ENCODE results near the gene ARHGEF11. TPM values are rescaled to one million over a fixed set of nuclear protein-coding genes. Genes with fewer than 3 reads are reported as not detected.

ARHGEF11 gene
- total and polyA plus RNA-seq, 2 donors, result 4.5 to 5.5 TPM

DNA sequence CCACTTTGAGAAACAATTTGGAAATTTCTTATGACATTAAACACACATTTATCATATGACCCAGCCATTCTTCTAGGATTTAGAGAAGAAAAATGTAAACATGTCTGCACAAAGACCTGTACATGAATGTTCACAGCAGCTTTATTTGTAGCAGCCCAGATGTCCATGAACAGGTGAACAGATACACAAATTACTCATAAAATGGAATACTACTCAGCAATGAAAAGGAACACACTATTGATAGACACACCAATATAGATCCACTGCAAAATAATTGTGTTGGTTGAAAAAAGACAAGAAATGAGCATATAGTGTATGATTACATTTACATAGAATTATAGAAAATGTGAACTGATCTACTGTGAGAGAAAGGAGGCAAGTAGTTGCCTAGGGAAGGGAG, 26.1 kb downstream of the ARHGEF11 start:
- H3K36me3 ChIP-seq (ENCODE audit: control insufficient read depth in 2 of 2, insufficient read depth in 2 of 2, low read length in 1 of 2), result no peaks in the 10 kb centered on the region
- no peaks in the 10 kb centered on the region for H3K4me1 ChIP-seq (ENCODE audit: control insufficient read depth in 2 of 2, insufficient read depth in 2 of 2, low read length in 2 of 2)
- no peaks in the 10 kb centered on the region for H3K27me3 ChIP-seq (ENCODE audit: control insufficient read depth in 2 of 2, insufficient read depth in 1 of 2, low read length in 1 of 2)
- no peaks in the 10 kb centered on the region for H3K9me3 ChIP-seq (ENCODE audit: control insufficient read depth in 2 of 2, insufficient read depth in 1 of 2, low read length in 1 of 2)
- no peak overlapping the region for H3K4me3 ChIP-seq (ENCODE audit: low read length in 2 of 2)
- no peak for DNase-seq (ENCODE audit: low read depth in 6 of 9, low spot score in 9 of 9)
- no peak overlapping the region for H3K27ac ChIP-seq (ENCODE audit: low read depth in 1 of 2, low read length in 1 of 2)

DNA sequence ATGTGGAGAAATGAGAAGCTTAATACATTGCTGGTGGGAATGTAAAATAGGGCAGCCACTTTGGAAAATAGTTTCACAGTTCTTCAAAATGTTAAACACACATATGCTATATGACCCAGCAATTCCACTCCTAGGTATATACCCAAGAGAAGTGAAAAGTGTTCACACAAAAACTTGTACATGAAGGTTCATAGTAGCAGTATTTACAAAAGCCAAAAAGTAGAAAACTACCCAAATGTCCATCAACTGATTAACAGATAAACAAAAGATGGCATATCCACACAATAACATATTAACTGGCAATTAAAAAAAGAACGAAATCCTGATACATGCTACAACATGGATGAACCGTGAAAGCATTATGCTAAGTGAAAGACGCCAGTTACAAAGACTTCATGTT, 33.7 kb downstream of the ARHGEF11 start:
- Histone ChIP-seq H3K4me1 (ENCODE audit: control insufficient read depth in 2 of 2, insufficient read depth in 2 of 2, low read length in 2 of 2) (no peaks in the 10 kb centered on the region), H3K27me3 (ENCODE audit: control insufficient read depth in 2 of 2, insufficient read depth in 1 of 2, low read length in 1 of 2) (peaks cover 0 to 4% of the 10 kb centered on the region in 2 donors), H3K27ac (ENCODE audit: low read depth in 1 of 2, low read length in 1 of 2) (no peak overlapping the region), H3K9me3 (ENCODE audit: control insufficient read depth in 2 of 2, insufficient read depth in 1 of 2, low read length in 1 of 2) (no peaks in the 10 kb centered on the region), H3K36me3 (ENCODE audit: control insufficient read depth in 2 of 2, insufficient read depth in 2 of 2, low read length in 1 of 2) (no peaks in the 10 kb centered on the region), H3K4me3 (ENCODE audit: low read length in 2 of 2) (no peak overlapping the region)
- WGBS, result 97% methylated on average over 3 of the region's 3 CpGs
- DNase-seq (ENCODE audit: low read depth in 6 of 9, low spot score in 9 of 9), result no peak

DNA sequence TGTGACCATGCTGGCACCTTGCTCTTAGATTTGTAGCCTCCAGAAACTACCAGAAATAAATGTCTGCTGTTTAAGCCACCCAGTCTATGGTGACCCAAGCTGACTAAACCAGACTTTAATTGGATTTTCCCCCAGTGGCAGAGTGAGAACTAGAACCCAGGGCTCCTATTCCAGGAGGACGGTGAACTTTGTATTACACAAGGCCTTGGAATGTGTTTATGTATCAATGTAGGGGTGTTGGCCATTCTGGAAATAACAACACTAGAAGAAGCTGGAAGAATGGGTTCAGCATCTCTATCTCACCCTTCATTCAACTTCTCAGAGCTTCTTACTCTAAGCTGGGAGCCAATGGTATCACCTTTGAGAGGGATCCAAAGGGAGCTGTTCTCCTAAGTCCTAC, 37.0 kb downstream of the ARHGEF11 start:
- no peak for DNase-seq (ENCODE audit: low read depth in 6 of 9, low spot score in 9 of 9)
- Histone ChIP-seq H3K27ac (ENCODE audit: low read depth in 1 of 2, low read length in 1 of 2) (no peak overlapping the region), H3K36me3 (ENCODE audit: control insufficient read depth in 2 of 2, insufficient read depth in 2 of 2, low read length in 1 of 2) (no peaks in the 10 kb centered on the region), H3K4me3 (ENCODE audit: low read length in 2 of 2) (no peak overlapping the region), H3K9me3 (ENCODE audit: control insufficient read depth in 2 of 2, insufficient read depth in 1 of 2, low read length in 1 of 2) (no peaks in the 10 kb centered on the region), H3K4me1 (ENCODE audit: control insufficient read depth in 2 of 2, insufficient read depth in 2 of 2, low read length in 2 of 2) (no peaks in the 10 kb centered on the region), H3K27me3 (ENCODE audit: control insufficient read depth in 2 of 2, insufficient read depth in 1 of 2, low read length in 1 of 2) (peaks cover 0 to 8% of the 10 kb centered on the region in 2 donors)
- 96% methylated on average over 1 of the region's 1 CpG for WGBS

DNA sequence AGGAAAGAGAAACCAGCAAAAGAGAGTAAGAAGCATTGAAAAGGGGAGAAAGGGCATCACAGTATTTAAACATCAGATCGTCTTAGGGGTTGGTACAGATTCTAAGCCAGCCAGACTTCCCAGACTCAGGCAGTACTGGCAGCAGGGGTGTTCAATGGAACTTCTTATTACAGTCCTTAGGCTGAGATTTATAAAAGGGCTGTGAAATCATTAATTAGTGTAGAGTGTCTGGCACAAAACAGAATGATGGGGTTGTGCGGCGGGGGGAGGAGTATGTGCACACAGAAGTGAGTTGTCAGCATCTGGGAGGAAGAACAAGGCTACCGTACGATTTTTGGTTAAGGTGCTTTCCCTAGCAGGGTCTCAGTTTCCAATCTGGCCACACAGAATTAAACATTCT, 38.2 kb downstream of the ARHGEF11 start:
- peaks cover 0 to 8% of the 10 kb centered on the region in 2 donors for H3K27me3 ChIP-seq (ENCODE audit: control insufficient read depth in 2 of 2, insufficient read depth in 1 of 2, low read length in 1 of 2)
- 75% methylated on average over 5 of the region's 5 CpGs for WGBS
- DNase-seq (ENCODE audit: low read depth in 6 of 9, low spot score in 9 of 9), result no peak
- H3K9me3 ChIP-seq (ENCODE audit: control insufficient read depth in 2 of 2, insufficient read depth in 1 of 2, low read length in 1 of 2), result no peaks in the 10 kb centered on the region
- no peaks in the 10 kb centered on the region for H3K4me1 ChIP-seq (ENCODE audit: control insufficient read depth in 2 of 2, insufficient read depth in 2 of 2, low read length in 2 of 2)
- no peaks in the 10 kb centered on the region for H3K36me3 ChIP-seq (ENCODE audit: control insufficient read depth in 2 of 2, insufficient read depth in 2 of 2, low read length in 1 of 2)
- H3K4me3 ChIP-seq (ENCODE audit: low read length in 2 of 2), result no peak overlapping the region
- no peak overlapping the region for H3K27ac ChIP-seq (ENCODE audit: low read depth in 1 of 2, low read length in 1 of 2)

DNA sequence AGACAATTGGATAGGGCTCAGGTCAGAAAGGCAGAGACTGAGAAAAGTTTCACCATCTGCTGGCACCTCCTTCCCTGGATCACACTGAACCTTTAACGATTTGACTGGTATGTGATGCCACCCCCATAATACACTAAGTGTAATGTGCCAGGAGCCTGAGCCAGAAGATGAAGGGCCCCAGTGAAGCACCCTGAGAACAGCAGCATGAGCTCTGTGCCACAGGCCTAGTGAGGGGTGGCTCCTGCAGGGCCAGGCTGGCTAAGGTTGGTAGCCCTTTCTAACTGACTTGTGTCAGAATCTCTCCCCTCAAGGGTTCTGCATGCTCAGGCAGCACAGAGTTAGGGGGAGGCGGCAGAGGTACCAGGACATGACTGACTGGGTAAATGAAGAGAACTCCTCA, 38.9 kb downstream of the ARHGEF11 start:
- no peaks in the 10 kb centered on the region for H3K9me3 ChIP-seq (ENCODE audit: control insufficient read depth in 2 of 2, insufficient read depth in 1 of 2, low read length in 1 of 2)
- H3K4me1 ChIP-seq (ENCODE audit: control insufficient read depth in 2 of 2, insufficient read depth in 2 of 2, low read length in 2 of 2), result no peaks in the 10 kb centered on the region
- DNase-seq (ENCODE audit: low read depth in 6 of 9, low spot score in 9 of 9), result no peak

DNA sequence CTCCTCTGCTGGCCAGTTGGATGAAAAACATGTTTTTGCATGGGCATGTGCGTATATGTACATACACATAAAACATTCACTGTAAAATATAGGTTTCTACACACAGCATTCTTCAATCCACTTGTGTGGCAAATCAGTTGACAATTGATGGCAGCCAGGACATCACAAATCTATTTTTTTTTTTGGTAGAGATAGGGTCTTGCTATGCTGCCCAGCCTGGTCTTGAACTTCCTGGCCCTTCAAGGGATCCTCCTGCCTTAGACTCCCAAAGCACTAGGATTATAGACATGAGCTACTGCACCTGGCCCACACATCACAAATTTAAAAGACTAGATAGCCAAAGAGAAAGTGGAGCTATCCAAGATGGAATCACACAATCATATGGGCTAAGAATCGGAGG, 39.6 kb downstream of the ARHGEF11 start:
- Histone ChIP-seq H3K36me3 (ENCODE audit: control insufficient read depth in 2 of 2, insufficient read depth in 2 of 2, low read length in 1 of 2) (no peaks in the 10 kb centered on the region), H3K27me3 (ENCODE audit: control insufficient read depth in 2 of 2, insufficient read depth in 1 of 2, low read length in 1 of 2) (peaks cover 0 to 8% of the 10 kb centered on the region in 2 donors), H3K4me3 (ENCODE audit: low read length in 2 of 2) (no peak overlapping the region), H3K4me1 (ENCODE audit: control insufficient read depth in 2 of 2, insufficient read depth in 2 of 2, low read length in 2 of 2) (no peaks in the 10 kb centered on the region), H3K27ac (ENCODE audit: low read depth in 1 of 2, low read length in 1 of 2) (no peak overlapping the region), H3K9me3 (ENCODE audit: control insufficient read depth in 2 of 2, insufficient read depth in 1 of 2, low read length in 1 of 2) (no peaks in the 10 kb centered on the region)
- 50% methylated on average over 2 of the region's 2 CpGs for WGBS
- DNase-seq (ENCODE audit: low read depth in 6 of 9, low spot score in 9 of 9), result no peak

More for the DNA sequence above, 38.9 kb downstream of the ARHGEF11 start:
- Histone ChIP-seq H3K27me3 (ENCODE audit: control insufficient read depth in 2 of 2, insufficient read depth in 1 of 2, low read length in 1 of 2) (peaks cover 0 to 8% of the 10 kb centered on the region in 2 donors), H3K4me3 (ENCODE audit: low read length in 2 of 2) (no peak overlapping the region), H3K36me3 (ENCODE audit: control insufficient read depth in 2 of 2, insufficient read depth in 2 of 2, low read length in 1 of 2) (no peaks in the 10 kb centered on the region), H3K27ac (ENCODE audit: low read depth in 1 of 2, low read length in 1 of 2) (no peak overlapping the region)
- 96% methylated on average over 2 of the region's 2 CpGs for WGBS

DNA sequence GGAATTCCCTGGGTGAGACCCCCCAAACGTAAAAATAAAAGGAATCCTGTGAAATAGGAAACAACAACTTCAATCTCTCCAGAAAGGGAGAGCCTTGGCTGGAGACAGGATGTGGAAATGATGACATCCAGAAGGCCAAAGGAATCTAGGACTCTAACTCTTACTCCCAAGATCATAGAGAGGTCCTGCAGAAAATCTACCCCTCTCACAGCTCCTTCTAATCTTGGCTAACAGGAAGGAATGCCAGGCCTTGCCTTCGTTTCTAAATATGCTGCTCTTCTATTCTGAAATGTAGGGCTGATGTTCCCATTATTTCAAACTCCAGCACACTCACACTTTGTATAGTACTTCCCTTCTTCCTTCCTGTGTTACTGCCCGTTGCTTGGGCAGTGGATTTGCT, 40.7 kb downstream of the ARHGEF11 start:
- no peak overlapping the region for H3K4me3 ChIP-seq (ENCODE audit: low read length in 2 of 2)
- H3K27me3 ChIP-seq (ENCODE audit: control insufficient read depth in 2 of 2, insufficient read depth in 1 of 2, low read length in 1 of 2), result peaks cover 0 to 8% of the 10 kb centered on the region in 2 donors
- H3K27ac ChIP-seq (ENCODE audit: low read depth in 1 of 2, low read length in 1 of 2), result no peak overlapping the region
- no peaks in the 10 kb centered on the region for H3K36me3 ChIP-seq (ENCODE audit: control insufficient read depth in 2 of 2, insufficient read depth in 2 of 2, low read length in 1 of 2)
- no peak for DNase-seq (ENCODE audit: low read depth in 6 of 9, low spot score in 9 of 9)
- WGBS, result 63% methylated on average over 3 of the region's 3 CpGs
- no peaks in the 10 kb centered on the region for H3K4me1 ChIP-seq (ENCODE audit: control insufficient read depth in 2 of 2, insufficient read depth in 2 of 2, low read length in 2 of 2)
- H3K9me3 ChIP-seq (ENCODE audit: control insufficient read depth in 2 of 2, insufficient read depth in 1 of 2, low read length in 1 of 2), result no peaks in the 10 kb centered on the region

DNA sequence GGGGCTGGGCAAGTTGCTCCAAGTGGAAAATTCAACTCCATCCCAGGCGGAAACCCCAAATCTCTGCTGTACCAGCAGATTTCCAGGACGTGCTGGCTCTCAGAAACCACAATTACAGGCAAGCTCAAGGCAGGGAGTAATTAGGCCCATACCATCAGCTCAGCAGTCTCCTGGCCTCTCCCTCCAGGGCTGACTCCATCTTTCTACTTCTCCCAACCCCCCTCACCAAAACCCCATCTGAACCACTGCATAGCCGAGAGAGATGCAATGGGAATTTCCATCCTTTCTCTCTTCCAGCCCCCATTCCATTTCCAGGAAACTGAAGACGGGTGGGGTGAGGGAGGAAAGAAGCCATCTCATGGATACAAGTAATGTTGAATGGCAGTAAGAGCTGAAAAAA, 41.2 kb downstream of the ARHGEF11 start:
- DNase-seq (ENCODE audit: low read depth in 6 of 9, low spot score in 9 of 9), result no peak
- Histone ChIP-seq H3K36me3 (ENCODE audit: control insufficient read depth in 2 of 2, insufficient read depth in 2 of 2, low read length in 1 of 2) (no peaks in the 10 kb centered on the region), H3K27ac (ENCODE audit: low read depth in 1 of 2, low read length in 1 of 2) (no peak overlapping the region), H3K27me3 (ENCODE audit: control insufficient read depth in 2 of 2, insufficient read depth in 1 of 2, low read length in 1 of 2) (peaks cover 0 to 8% of the 10 kb centered on the region in 2 donors), H3K4me3 (ENCODE audit: low read length in 2 of 2) (no peak overlapping the region), H3K9me3 (ENCODE audit: control insufficient read depth in 2 of 2, insufficient read depth in 1 of 2, low read length in 1 of 2) (no peaks in the 10 kb centered on the region), H3K4me1 (ENCODE audit: control insufficient read depth in 2 of 2, insufficient read depth in 2 of 2, low read length in 2 of 2) (no peaks in the 10 kb centered on the region)
- WGBS, result 93% methylated on average over 4 of the region's 4 CpGs

DNA sequence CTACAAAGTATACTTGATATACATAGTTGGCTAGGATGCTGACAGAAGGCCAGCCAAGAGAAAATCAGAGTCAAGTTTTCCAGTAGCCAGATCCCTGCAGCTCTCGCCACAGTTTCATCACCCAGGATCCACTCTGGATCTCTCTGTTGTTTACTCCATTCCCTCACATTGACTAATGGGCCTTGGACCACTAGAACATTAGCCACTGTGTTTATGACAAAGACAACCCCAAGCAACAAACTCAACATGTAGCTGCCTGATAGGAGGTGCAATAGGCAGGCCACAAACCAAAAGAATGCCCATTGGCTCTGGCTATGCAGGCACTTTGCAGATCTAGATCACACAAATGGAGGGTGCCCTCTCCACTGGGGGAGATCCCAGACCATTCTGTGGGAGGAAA, 44.2 kb downstream of the ARHGEF11 start:
- H3K4me1 ChIP-seq (ENCODE audit: control insufficient read depth in 2 of 2, insufficient read depth in 2 of 2, low read length in 2 of 2), result no peaks in the 10 kb centered on the region
- H3K36me3 ChIP-seq (ENCODE audit: control insufficient read depth in 2 of 2, insufficient read depth in 2 of 2, low read length in 1 of 2), result no peaks in the 10 kb centered on the region
- H3K9me3 ChIP-seq (ENCODE audit: control insufficient read depth in 2 of 2, insufficient read depth in 1 of 2, low read length in 1 of 2), result no peaks in the 10 kb centered on the region
- peaks cover 0 to 2% of the 10 kb centered on the region in 2 donors for H3K27me3 ChIP-seq (ENCODE audit: control insufficient read depth in 2 of 2, insufficient read depth in 1 of 2, low read length in 1 of 2)
- DNase-seq (ENCODE audit: low read depth in 6 of 9, low spot score in 9 of 9), result no peak
- H3K4me3 ChIP-seq (ENCODE audit: low read length in 2 of 2), result no peak overlapping the region
- WGBS, result 100% methylated on average over 1 of the region's 1 CpG
- H3K27ac ChIP-seq (ENCODE audit: low read depth in 1 of 2, low read length in 1 of 2), result no peak overlapping the region

DNA sequence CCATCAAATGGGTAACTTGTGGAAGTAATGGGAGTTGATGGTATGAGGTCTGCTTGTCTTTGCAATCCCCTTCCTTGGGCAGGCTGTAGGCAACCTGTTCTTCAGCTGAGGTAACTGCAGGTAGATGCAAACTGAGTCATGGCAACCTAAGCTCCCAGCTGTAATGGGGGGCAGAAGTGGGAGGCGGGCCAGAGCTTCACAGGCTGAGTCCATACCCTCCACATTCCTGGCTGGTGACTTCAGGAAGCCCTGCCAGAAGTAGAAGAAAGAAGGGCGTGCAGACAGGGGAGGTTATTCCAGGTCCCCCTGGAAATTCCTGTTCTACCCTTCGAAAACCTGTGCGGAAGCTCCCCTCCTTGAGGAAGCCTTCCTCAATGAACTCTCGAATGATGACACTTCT, 44.9 kb downstream of the ARHGEF11 start:
- Histone ChIP-seq H3K4me1 (ENCODE audit: control insufficient read depth in 2 of 2, insufficient read depth in 2 of 2, low read length in 2 of 2) (no peaks in the 10 kb centered on the region), H3K27me3 (ENCODE audit: control insufficient read depth in 2 of 2, insufficient read depth in 1 of 2, low read length in 1 of 2) (peaks cover 0 to 2% of the 10 kb centered on the region in 2 donors), H3K27ac (ENCODE audit: low read depth in 1 of 2, low read length in 1 of 2) (no peak overlapping the region), H3K9me3 (ENCODE audit: control insufficient read depth in 2 of 2, insufficient read depth in 1 of 2, low read length in 1 of 2) (no peaks in the 10 kb centered on the region), H3K36me3 (ENCODE audit: control insufficient read depth in 2 of 2, insufficient read depth in 2 of 2, low read length in 1 of 2) (no peaks in the 10 kb centered on the region), H3K4me3 (ENCODE audit: low read length in 2 of 2) (no peak overlapping the region)
- DNase-seq (ENCODE audit: low read depth in 6 of 9, low spot score in 9 of 9), result no peak
- WGBS, result 87% methylated on average over 5 of the region's 5 CpGs
